H9 (cell line): Measurements from ENCODE around the gene PTGES2. TPM values are rescaled to one million over a fixed set of nuclear protein-coding genes. Genes with fewer than 3 reads are reported as not detected.

Experiments
- DNase-seq: peaks from one replicate; pipeline ENCODE4 v3.0.0-alpha.2; 2017
- H2AFZ ChIP-seq: one replicate; pipeline ENCODE4 v1.6.1; 2013; ENCODE audit warnings: mild to moderate bottlenecking, low read length, control low read depth, moderate library complexity
- H2AK5ac ChIP-seq: 2 replicates; pipeline ENCODE4 v1.6.1; 2013; ENCODE audit warnings: low read length, control low read depth, mixed read lengths; ENCODE audit not compliant: insufficient read length
- H2BK120ac ChIP-seq: one replicate; pipeline ENCODE4 v1.6.1; 2013; ENCODE audit warnings: low read depth, mild to moderate bottlenecking, low read length, control low read depth, inconsistent platforms; ENCODE audit not compliant: poor library complexity, severe bottlenecking
- H2BK12ac ChIP-seq: 2 replicates; pipeline ENCODE4 v1.6.1; 2013; ENCODE audit warnings: low read length, control low read depth, mixed read lengths, low read depth; ENCODE audit not compliant: insufficient read length
- H2BK15ac ChIP-seq: 2 replicates; pipeline ENCODE4 v1.6.1; 2013; ENCODE audit warnings: low read depth, low read length, control low read depth
- H2BK20ac ChIP-seq: one replicate; pipeline ENCODE4 v1.6.1; 2013; ENCODE audit warnings: low read depth, mild to moderate bottlenecking, low read length, control low read depth, inconsistent platforms; ENCODE audit not compliant: poor library complexity, severe bottlenecking
- H2BK5ac ChIP-seq: 2 replicates; pipeline ENCODE4 v1.6.1; 2013; ENCODE audit warnings: low read length, control low read depth, mixed read lengths; ENCODE audit not compliant: insufficient read length
- H3K14ac ChIP-seq: 2 replicates; pipeline ENCODE4 v1.6.1; 2013; ENCODE audit warnings: low read length, control low read depth; ENCODE audit not compliant: insufficient read depth
- H3K18ac ChIP-seq: 2 replicates; pipeline ENCODE4 v1.6.1; 2013; ENCODE audit warnings: low read depth, mild to moderate bottlenecking, mixed read lengths, low read length, control low read depth; ENCODE audit not compliant: insufficient read length
- H3K23ac ChIP-seq: 2 replicates; pipeline ENCODE4 v1.6.1; 2013; ENCODE audit warnings: low read length, control low read depth, mixed read lengths, low read depth; ENCODE audit not compliant: insufficient read length
- H3K23me2 ChIP-seq: 2 replicates; pipeline ENCODE4 v1.6.1; 2013; ENCODE audit warnings: low read depth, mild to moderate bottlenecking, mixed read lengths, low read length, control low read depth; ENCODE audit not compliant: insufficient read length, poor library complexity, severe bottlenecking
- H3K27ac ChIP-seq: 2 replicates; pipeline ENCODE4 v1.5.1; 2013; ENCODE audit warnings: low read length, control low read depth, mixed read lengths, low read depth; ENCODE audit not compliant: insufficient read length
- H3K27me3 ChIP-seq: 2 replicates; pipeline ENCODE4 v1.6.1; 2013; ENCODE audit warnings: low read length, control low read depth, inconsistent platforms; ENCODE audit not compliant: insufficient read depth
- H3K4ac ChIP-seq: 2 replicates; pipeline ENCODE4 v1.6.1; 2013; ENCODE audit warnings: low read depth, mild to moderate bottlenecking, control low read depth, inconsistent platforms, low read length, moderate library complexity
- H3K4me1 ChIP-seq: 2 replicates; pipeline ENCODE4 v1.6.1; 2013; ENCODE audit warnings: low read length, control low read depth, inconsistent platforms; ENCODE audit not compliant: insufficient read depth
- H3K4me2 ChIP-seq: 2 replicates; pipeline ENCODE4 v1.6.1; 2013; ENCODE audit warnings: low read length, control low read depth, mixed read lengths; ENCODE audit not compliant: insufficient read length, insufficient read depth
- H3K56ac ChIP-seq: 2 replicates; pipeline ENCODE4 v1.6.1; 2013; ENCODE audit warnings: low read depth, mild to moderate bottlenecking, mixed read lengths, low read length, control low read depth; ENCODE audit not compliant: insufficient read length
- H3K79me1 ChIP-seq: 2 replicates; pipeline ENCODE4 v1.6.1; 2013; ENCODE audit warnings: low read depth, mild to moderate bottlenecking, moderate library complexity, low read length, control low read depth, inconsistent platforms; ENCODE audit not compliant: insufficient read depth, poor library complexity, severe bottlenecking
- H3K79me2 ChIP-seq: 2 replicates; pipeline ENCODE4 v1.6.1; 2013; ENCODE audit warnings: low read length, control low read depth, inconsistent platforms; ENCODE audit not compliant: insufficient read depth
- H3K9ac ChIP-seq: 2 replicates; pipeline ENCODE4 v1.6.1; 2013; ENCODE audit warnings: low read length, control low read depth, mixed read lengths; ENCODE audit not compliant: insufficient read length; ENCODE audit errors: extremely low read depth
- H3K9me3 ChIP-seq: one replicate; pipeline ENCODE4 v1.6.1; 2013; ENCODE audit warnings: low read depth, low read length, inconsistent platforms; ENCODE audit not compliant: control insufficient read depth
- H3T11ph ChIP-seq: one replicate; pipeline ENCODE4 v1.6.1; 2013; ENCODE audit warnings: mild to moderate bottlenecking, low read length, control low read depth, inconsistent platforms
- H4K20me1 ChIP-seq: one replicate; pipeline ENCODE4 v1.6.1; 2013; ENCODE audit not compliant: control insufficient read depth, insufficient read length, insufficient read depth
- H4K5ac ChIP-seq: 2 replicates; pipeline ENCODE4 v1.6.1; 2013; ENCODE audit warnings: low read depth, mild to moderate bottlenecking, mixed read lengths, low read length, control low read depth; ENCODE audit not compliant: insufficient read length
- H4K8ac ChIP-seq: replicated peaks from 2 replicates; pipeline ENCODE4 v1.6.1; 2013; ENCODE audit warnings: low read length, control low read depth, mixed read lengths, low read depth; ENCODE audit not compliant: insufficient read length
- H4K91ac ChIP-seq: 2 replicates; pipeline ENCODE4 v1.6.1; 2013; ENCODE audit warnings: low read depth, mild to moderate bottlenecking, moderate library complexity, mixed read lengths, low read length, control low read depth; ENCODE audit not compliant: insufficient read length
- H3K27ac Mint-ChIP-seq, 3 experiments: 2 replicates in 2 of 3; 3 replicates in 1 of 3; pipeline ENCODE4 v1.8.0; 2020 to 2021; ENCODE audit warnings: mixed read lengths in 3 of 3, mild to moderate bottlenecking in 1 of 3, moderate library complexity in 1 of 3
- H3K27me3 Mint-ChIP-seq: 2 replicates; pipeline ENCODE4 v1.8.0; 2021; ENCODE audit warnings: low read depth, mild to moderate bottlenecking, moderate library complexity, mixed read lengths
- H3K36me3 Mint-ChIP-seq, 3 experiments: 2 replicates in 2 of 3; 3 replicates in 1 of 3; pipeline ENCODE4 v1.8.0; 2020 to 2021; ENCODE audit warnings: low read depth in 3 of 3, mixed read lengths in 3 of 3; ENCODE audit not compliant: insufficient read depth in 1 of 3
- H3K4me1 Mint-ChIP-seq, 2 experiments: 2 replicates each; pipeline ENCODE4 v1.8.0; 2020; ENCODE audit warnings: mixed read lengths in 2 of 2
- H3K4me3 Mint-ChIP-seq, 2 experiments: 2 replicates in 1 of 2; 3 replicates in 1 of 2; pipeline ENCODE4 v1.8.0; 2020 to 2021; ENCODE audit warnings: mild to moderate bottlenecking in 2 of 2, mixed read lengths in 2 of 2, moderate library complexity in 1 of 2
- H3K9me3 Mint-ChIP-seq, 2 experiments: 2 replicates in 1 of 2; 3 replicates in 1 of 2; pipeline ENCODE4 v1.8.0; 2020; ENCODE audit warnings: mild to moderate bottlenecking in 2 of 2, mixed read lengths in 2 of 2, moderate library complexity in 1 of 2
- WGBS: extraction: QIAGEN DNeasy Blood & Tissue Kit; methylation state at CpG from one replicate; pipeline ENCODE4 v1.1.7; 2013; ENCODE audit warnings: missing lambda C conversion rate, low lambda C conversion rate, mixed read lengths; ENCODE audit not compliant: insufficient read length; ENCODE audit errors: extremely low coverage; 5-methylcytosine and 5-hydroxymethylcytosine counted together
- total RNA-seq: library from RNA; stranded (reverse); gene quantifications from 2 replicates; pipeline ENCODE4 v1.2.1, GENCODE V29; 2021
- TF ChIP-seq, protein P1 (sequence below): fragments of 200-600 bp; sonication (generic); conservative IDR thresholded peaks from 3 replicates; pipeline ENCODE4 v1.8.0; 2021; ENCODE audit warnings: antibody characterized with exemption, mild to moderate bottlenecking

Gene PTGES2
- total RNA-seq, 1 experiment from 2014 or later, result 63.9 TPM

DNA sequence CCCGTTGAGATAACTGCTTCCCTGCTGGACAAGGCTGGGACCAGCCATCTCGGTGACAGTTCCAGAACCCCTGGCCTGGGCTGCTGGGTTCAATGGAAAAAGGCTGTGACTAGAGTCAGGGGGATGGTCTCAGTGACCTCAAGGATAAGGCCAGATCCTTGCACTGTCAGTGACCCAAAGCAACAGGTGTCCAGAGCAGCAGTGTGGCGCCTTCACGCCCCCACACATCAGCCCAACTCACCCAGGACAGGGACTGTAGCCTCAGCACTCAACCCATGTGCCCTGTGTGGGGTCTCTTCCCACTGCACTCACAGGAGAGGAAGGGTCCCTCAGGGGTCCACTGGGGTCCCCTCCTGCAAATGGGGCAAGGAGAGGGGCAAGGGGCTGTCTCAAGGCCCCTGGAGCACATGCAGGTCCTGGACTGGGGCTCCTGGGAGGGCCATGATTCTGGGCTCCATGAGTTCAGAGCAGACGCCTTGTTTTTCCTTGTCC is 21.0 kb upstream of the PTGES2 start:
- Histone ChIP-seq H3K4ac (no peak overlapping the region), H3K14ac (no peak overlapping the region), H2BK15ac (no peak overlapping the region), H2BK12ac (no peak overlapping the region), H3K4me1 (no peaks in the 10 kb centered on the region), H2AFZ (no peak overlapping the region), H4K20me1 (no peaks in the 10 kb centered on the region), H3K27me3 (no peaks in the 10 kb centered on the region), H2BK20ac (no peak overlapping the region), H3K9ac (no peak overlapping the region), H3K9me3 (no peaks in the 10 kb centered on the region), H3K56ac (no peak overlapping the region), H3K23ac (no peak overlapping the region), H3K27ac (no peak overlapping the region), H3K79me2 (no peaks in the 10 kb centered on the region), H3K18ac (no peak overlapping the region), H4K5ac (no peak overlapping the region), H2BK120ac (no peak overlapping the region), H2AK5ac (no peak overlapping the region), H2BK5ac (no peak overlapping the region), H3K4me2 (no peak overlapping the region), H4K8ac (no peak overlapping the region), H3K79me1 (no peaks in the 10 kb centered on the region), H3K23me2 (no peaks in the 10 kb centered on the region), H4K91ac (no peak overlapping the region), H3T11ph (no peak overlapping the region)
- Mint-ChIP-seq H3K4me1 (peaks cover 11 to 18% of the 10 kb centered on the region in 2 experiments), H3K27ac (no peak overlapping the region; a peak in 1 of 7 replicates), H3K27me3 (peaks cover 10% of the 10 kb centered on the region), H3K9me3 (no peaks in the 10 kb centered on the region), H3K36me3 (no peaks in the 10 kb centered on the region), H3K4me3 (no peak overlapping the region)
- no peak for DNase-seq
- no CpG with 5 or more reads among the region's 5 CpGs for WGBS
- TF ChIP-seq, protein P1, sequence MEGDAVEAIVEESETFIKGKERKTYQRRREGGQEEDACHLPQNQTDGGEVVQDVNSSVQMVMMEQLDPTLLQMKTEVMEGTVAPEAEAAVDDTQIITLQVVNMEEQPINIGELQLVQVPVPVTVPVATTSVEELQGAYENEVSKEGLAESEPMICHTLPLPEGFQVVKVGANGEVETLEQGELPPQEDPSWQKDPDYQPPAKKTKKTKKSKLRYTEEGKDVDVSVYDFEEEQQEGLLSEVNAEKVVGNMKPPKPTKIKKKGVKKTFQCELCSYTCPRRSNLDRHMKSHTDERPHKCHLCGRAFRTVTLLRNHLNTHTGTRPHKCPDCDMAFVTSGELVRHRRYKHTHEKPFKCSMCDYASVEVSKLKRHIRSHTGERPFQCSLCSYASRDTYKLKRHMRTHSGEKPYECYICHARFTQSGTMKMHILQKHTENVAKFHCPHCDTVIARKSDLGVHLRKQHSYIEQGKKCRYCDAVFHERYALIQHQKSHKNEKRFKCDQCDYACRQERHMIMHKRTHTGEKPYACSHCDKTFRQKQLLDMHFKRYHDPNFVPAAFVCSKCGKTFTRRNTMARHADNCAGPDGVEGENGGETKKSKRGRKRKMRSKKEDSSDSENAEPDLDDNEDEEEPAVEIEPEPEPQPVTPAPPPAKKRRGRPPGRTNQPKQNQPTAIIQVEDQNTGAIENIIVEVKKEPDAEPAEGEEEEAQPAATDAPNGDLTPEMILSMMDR, result no peak
